HG02970 (cell line): ENCODE results near the gene DES.
"Not testable (repeated sequence)": the region's sequence is repeated elsewhere in the genome, so short reads cannot be mapped to it uniquely, and the experiment has no call there.

Source experiments
- ATAC-seq: cut with Tn5 transposase; IDR thresholded peaks from one replicate; pipeline ENCODE4 v1.9.1; 2021; ENCODE audit warnings: mild to moderate bottlenecking, moderate library complexity, moderate number of reproducible peaks; ENCODE audit not compliant: unreplicated experiment, low FRiP score

The DES gene

GRCh38 chr2:219399716-219400478, 18.3 kb upstream of the DES start:
- no peak for ATAC-seq

GRCh38 chr2:219400562-219400961, 17.6 kb upstream of the DES start:
- ATAC-seq = no peak

GRCh38 chr2:219401606-219402005, 16.6 kb upstream of the DES start:
- no peak for ATAC-seq

GRCh38 chr2:219402665-219403515, 15.3 kb upstream of the DES start:
- no peak for ATAC-seq

- no peak for ATAC-seq
These were observed 14.3 kb upstream of the DES start for GRCh38 chr2:219403861-219404260.

GRCh38 chr2:219404291-219404910, 13.8 kb upstream of the DES start:
- ATAC-seq = no peak

GRCh38 chr2:219404954-219405353, 13.2 kb upstream of the DES start:
- no peak for ATAC-seq

- no peak for ATAC-seq
These were observed 12.7 kb upstream of the DES start for GRCh38 chr2:219405451-219405850.

GRCh38 chr2:219405958-219406860, 12.0 kb upstream of the DES start:
- no peak for ATAC-seq

GRCh38 chr2:219406861-219407230, 11.3 kb upstream of the DES start:
- ATAC-seq = no peak

GRCh38 chr2:219407343-219407742, 10.8 kb upstream of the DES start:
- ATAC-seq = not testable (repeated sequence)

GRCh38 chr2:219408204-219408603, 10.0 kb upstream of the DES start:
- no peak for ATAC-seq

GRCh38 chr2:219408631-219409030, 9.5 kb upstream of the DES start:
- ATAC-seq = no peak

GRCh38 chr2:219409619-219410018, 8.6 kb upstream of the DES start:
- ATAC-seq = no peak

GRCh38 chr2:219410390-219410789, 7.8 kb upstream of the DES start:
- no peak for ATAC-seq

GRCh38 chr2:219414857-219415256, 3.3 kb upstream of the DES start:
- no peak for ATAC-seq

GRCh38 chr2:219415580-219416234, 2.5 kb upstream of the DES start:
- no peak for ATAC-seq

- no peak for ATAC-seq
These were observed 2.0 kb upstream of the DES start for GRCh38 chr2:219416235-219416602.

GRCh38 chr2:219416938-219417337, 1.2 kb upstream of the DES start:
- ATAC-seq = no peak

- no peak for ATAC-seq
These were observed 803 bp upstream of the DES start for GRCh38 chr2:219417374-219417773.
